ENCODE measurements around the gene MYRIP.

The MYRIP gene

GRCh38 chr3:40172560-40172959, 363.2 kb downstream of the MYRIP start:
- H3K36me3 Mint-ChIP-seq (ENCODE audit: low read depth): no peaks in the 10 kb centered on the region
- H3K27ac Mint-ChIP-seq: no peak overlapping the region
- H3K4me1 Mint-ChIP-seq (ENCODE audit: low read depth): peaks cover 7% of the 10 kb centered on the region
- H3K27me3 Mint-ChIP-seq (ENCODE audit: low read depth): no peaks in the 10 kb centered on the region
- no peak overlapping the region for H3K4me3 Mint-ChIP-seq
- H3K9me3 Mint-ChIP-seq: no peaks in the 10 kb centered on the region

- Mint-ChIP-seq H3K4me1 (ENCODE audit: low read depth) (peaks cover 7% of the 10 kb centered on the region), H3K36me3 (ENCODE audit: low read depth) (no peaks in the 10 kb centered on the region), H3K4me3 (no peak overlapping the region), H3K27ac (no peak overlapping the region), H3K9me3 (no peaks in the 10 kb centered on the region), H3K27me3 (ENCODE audit: low read depth) (no peaks in the 10 kb centered on the region)
Measured at GRCh38 chr3:40173227-40173721, 363.9 kb downstream of the MYRIP start.

- no peaks in the 10 kb centered on the region for H3K36me3 Mint-ChIP-seq (ENCODE audit: low read depth)
- no peaks in the 10 kb centered on the region for H3K27me3 Mint-ChIP-seq (ENCODE audit: low read depth)
- H3K27ac Mint-ChIP-seq: no peak overlapping the region
- no peaks in the 10 kb centered on the region for H3K4me1 Mint-ChIP-seq (ENCODE audit: low read depth)
- H3K9me3 Mint-ChIP-seq: no peaks in the 10 kb centered on the region
- H3K4me3 Mint-ChIP-seq: no peak overlapping the region
Measured at GRCh38 chr3:40178012-40178594, 368.7 kb downstream of the MYRIP start.

- no peaks in the 10 kb centered on the region for H3K36me3 Mint-ChIP-seq (ENCODE audit: low read depth)
- no peaks in the 10 kb centered on the region for H3K27me3 Mint-ChIP-seq (ENCODE audit: low read depth)
- no peaks in the 10 kb centered on the region for H3K9me3 Mint-ChIP-seq
- no peak overlapping the region for H3K27ac Mint-ChIP-seq
- no peaks in the 10 kb centered on the region for H3K4me1 Mint-ChIP-seq (ENCODE audit: low read depth)
- no peak overlapping the region for H3K4me3 Mint-ChIP-seq
Measured at GRCh38 chr3:40179016-40179415, 369.6 kb downstream of the MYRIP start.

GRCh38 chr3:40181182-40181581, 371.8 kb downstream of the MYRIP start:
- Mint-ChIP-seq H3K27me3 (ENCODE audit: low read depth) (peaks cover 5% of the 10 kb centered on the region), H3K4me1 (ENCODE audit: low read depth) (no peaks in the 10 kb centered on the region), H3K4me3 (no peak overlapping the region), H3K9me3 (no peaks in the 10 kb centered on the region), H3K36me3 (ENCODE audit: low read depth) (no peaks in the 10 kb centered on the region), H3K27ac (no peak overlapping the region)

- H3K27ac Mint-ChIP-seq: no peak overlapping the region
- no peaks in the 10 kb centered on the region for H3K9me3 Mint-ChIP-seq
- H3K27me3 Mint-ChIP-seq (ENCODE audit: low read depth): peaks cover 5% of the 10 kb centered on the region
- no peak overlapping the region for H3K4me3 Mint-ChIP-seq
- no peaks in the 10 kb centered on the region for H3K4me1 Mint-ChIP-seq (ENCODE audit: low read depth)
- H3K36me3 Mint-ChIP-seq (ENCODE audit: low read depth): no peaks in the 10 kb centered on the region
Measured at GRCh38 chr3:40185029-40185695, 375.8 kb downstream of the MYRIP start.

- no peaks in the 10 kb centered on the region for H3K4me1 Mint-ChIP-seq (ENCODE audit: low read depth)
- H3K27ac Mint-ChIP-seq: no peak overlapping the region
- peaks cover 5% of the 10 kb centered on the region for H3K27me3 Mint-ChIP-seq (ENCODE audit: low read depth)
- no peaks in the 10 kb centered on the region for H3K36me3 Mint-ChIP-seq (ENCODE audit: low read depth)
- H3K4me3 Mint-ChIP-seq: no peak overlapping the region
- no peaks in the 10 kb centered on the region for H3K9me3 Mint-ChIP-seq
Measured at GRCh38 chr3:40186508-40186907, 377.1 kb downstream of the MYRIP start.

- Mint-ChIP-seq H3K27ac (no peak overlapping the region), H3K9me3 (no peaks in the 10 kb centered on the region), H3K36me3 (ENCODE audit: low read depth) (no peaks in the 10 kb centered on the region), H3K4me1 (ENCODE audit: low read depth) (no peaks in the 10 kb centered on the region), H3K27me3 (ENCODE audit: low read depth) (peaks cover 5% of the 10 kb centered on the region), H3K4me3 (no peak overlapping the region)
Measured at GRCh38 chr3:40187945-40188344, 378.5 kb downstream of the MYRIP start.

GRCh38 chr3:40189118-40189517, 379.7 kb downstream of the MYRIP start:
- peaks cover 5% of the 10 kb centered on the region for H3K27me3 Mint-ChIP-seq (ENCODE audit: low read depth)
- H3K9me3 Mint-ChIP-seq: no peaks in the 10 kb centered on the region
- no peaks in the 10 kb centered on the region for H3K36me3 Mint-ChIP-seq (ENCODE audit: low read depth)
- no peaks in the 10 kb centered on the region for H3K4me1 Mint-ChIP-seq (ENCODE audit: low read depth)
- H3K27ac Mint-ChIP-seq: no peak overlapping the region
- no peak overlapping the region for H3K4me3 Mint-ChIP-seq

- Mint-ChIP-seq H3K4me3 (no peak overlapping the region), H3K36me3 (ENCODE audit: low read depth) (no peaks in the 10 kb centered on the region), H3K4me1 (ENCODE audit: low read depth) (no peaks in the 10 kb centered on the region), H3K27me3 (ENCODE audit: low read depth) (peaks cover 3% of the 10 kb centered on the region), H3K27ac (no peak overlapping the region), H3K9me3 (no peaks in the 10 kb centered on the region)
Measured at GRCh38 chr3:40190056-40190455, 380.6 kb downstream of the MYRIP start.

- H3K4me1 Mint-ChIP-seq (ENCODE audit: low read depth): no peaks in the 10 kb centered on the region
- H3K27me3 Mint-ChIP-seq (ENCODE audit: low read depth): peaks cover 5% of the 10 kb centered on the region
- no peaks in the 10 kb centered on the region for H3K9me3 Mint-ChIP-seq
- no peaks in the 10 kb centered on the region for H3K36me3 Mint-ChIP-seq (ENCODE audit: low read depth)
- H3K4me3 Mint-ChIP-seq: no peak overlapping the region
- no peak overlapping the region for H3K27ac Mint-ChIP-seq
Measured at GRCh38 chr3:40191251-40191650, 381.8 kb downstream of the MYRIP start.

- Mint-ChIP-seq H3K4me3 (no peak overlapping the region), H3K9me3 (no peaks in the 10 kb centered on the region), H3K4me1 (ENCODE audit: low read depth) (no peaks in the 10 kb centered on the region), H3K36me3 (ENCODE audit: low read depth) (no peaks in the 10 kb centered on the region), H3K27me3 (ENCODE audit: low read depth) (peaks cover 5% of the 10 kb centered on the region), H3K27ac (no peak overlapping the region)
Measured at GRCh38 chr3:40191850-40192448, 382.5 kb downstream of the MYRIP start.

GRCh38 chr3:40192628-40193027, 383.2 kb downstream of the MYRIP start:
- no peaks in the 10 kb centered on the region for H3K9me3 Mint-ChIP-seq
- no peaks in the 10 kb centered on the region for H3K4me1 Mint-ChIP-seq (ENCODE audit: low read depth)
- H3K27me3 Mint-ChIP-seq (ENCODE audit: low read depth): peaks cover 8% of the 10 kb centered on the region
- no peaks in the 10 kb centered on the region for H3K36me3 Mint-ChIP-seq (ENCODE audit: low read depth)
- no peak overlapping the region for H3K4me3 Mint-ChIP-seq
- H3K27ac Mint-ChIP-seq: no peak overlapping the region

- H3K4me1 Mint-ChIP-seq (ENCODE audit: low read depth): peaks cover 5% of the 10 kb centered on the region
- no peak overlapping the region for H3K27ac Mint-ChIP-seq
- H3K4me3 Mint-ChIP-seq: no peak overlapping the region
- no peaks in the 10 kb centered on the region for H3K36me3 Mint-ChIP-seq (ENCODE audit: low read depth)
- H3K27me3 Mint-ChIP-seq (ENCODE audit: low read depth): peaks cover 18% of the 10 kb centered on the region
- H3K9me3 Mint-ChIP-seq: no peaks in the 10 kb centered on the region
Measured at GRCh38 chr3:40196966-40197365, 387.6 kb downstream of the MYRIP start.

GRCh38 chr3:40200692-40201316, 391.4 kb downstream of the MYRIP start:
- H3K4me1 Mint-ChIP-seq (ENCODE audit: low read depth): peaks cover 5% of the 10 kb centered on the region
- peaks cover 16% of the 10 kb centered on the region for H3K27me3 Mint-ChIP-seq (ENCODE audit: low read depth)
- H3K4me3 Mint-ChIP-seq: no peak overlapping the region
- H3K27ac Mint-ChIP-seq: no peak overlapping the region
- H3K9me3 Mint-ChIP-seq: no peaks in the 10 kb centered on the region
- no peaks in the 10 kb centered on the region for H3K36me3 Mint-ChIP-seq (ENCODE audit: low read depth)
